Suprapubic skin (tissue), 4 donors: Measurements from ENCODE around the gene PRKCZ. TPM values are rescaled to one million over a fixed set of nuclear protein-coding genes. Genes with fewer than 3 reads are reported as not detected.

Source experiments
- DNase-seq, 2 donors: peaks; one replicate each; pipeline ENCODE4 v3.0.0-alpha.2; 2019; ENCODE audit warnings: low spot score in 2 of 2
- H3K27ac ChIP-seq: fragments of 200-600 bp; sonication (generic); one replicate; pipeline ENCODE4 v1.5.1; 2019
- H3K27me3 ChIP-seq: fragments of 200-600 bp; sonication (generic); one replicate; pipeline ENCODE4 v1.5.1; 2019
- H3K36me3 ChIP-seq: fragments of 200-600 bp; sonication (generic); one replicate; pipeline ENCODE4 v1.5.1; 2019
- H3K4me1 ChIP-seq: fragments of 200-600 bp; sonication (generic); one replicate; pipeline ENCODE4 v1.5.1; 2019
- H3K4me3 ChIP-seq: fragments of 200-600 bp; sonication (generic); one replicate; pipeline ENCODE4 v1.5.1; 2019; ENCODE audit warnings: mild to moderate bottlenecking
- H3K9me3 ChIP-seq: fragments of 200-600 bp; sonication (generic); one replicate; pipeline ENCODE4 v1.5.1; 2019
- EP300 ChIP-seq: sonication (generic); formaldehyde crosslinking; IDR thresholded peaks from one replicate; pipeline ENCODE4 v1.6.1; 2017; ENCODE audit warnings: antibody characterized with exemption
- POLR2A ChIP-seq, 2 donors: fragments of 450-650 bp; IDR thresholded peaks; one replicate each; pipeline ENCODE4 v1.6.1; 2017; ENCODE audit warnings: antibody characterized with exemption in 2 of 2, mild to moderate bottlenecking in 2 of 2, moderate library complexity in 2 of 2
- POLR2AphosphoS5 ChIP-seq, 3 donors: sonication (generic); formaldehyde crosslinking; IDR thresholded peaks; one replicate each; pipeline ENCODE4 v1.6.1; 2017; ENCODE audit warnings: antibody characterized with exemption in 3 of 3
- WGBS: methylation state at CpG from one replicate; pipeline ENCODE4 v1.1.5; 2018; 5-methylcytosine and 5-hydroxymethylcytosine counted together
- total RNA-seq, 4 donors: library from RNA; depleted of rRNA; stranded (reverse); fragments of >200 nt; gene quantifications; one replicate each; pipeline ENCODE4 v1.1.0, GENCODE V29; 2016
- TF ChIP-seq, protein P1 (sequence below), 2 donors: fragments of 200-600 bp in 1 of 2; fragments of 450-650 bp in 1 of 2; sonication (generic) in 1 of 2; IDR thresholded peaks; one replicate each; pipeline ENCODE4 v1.5.1; 2016 to 2019; ENCODE audit warnings: antibody characterized with exemption in 2 of 2, mild to moderate bottlenecking in 1 of 2, moderate library complexity in 1 of 2

Gene PRKCZ
- total RNA-seq, 4 donors from 2014 or later, result 21.7 to 31.5 (median 25.4) TPM

DNA sequence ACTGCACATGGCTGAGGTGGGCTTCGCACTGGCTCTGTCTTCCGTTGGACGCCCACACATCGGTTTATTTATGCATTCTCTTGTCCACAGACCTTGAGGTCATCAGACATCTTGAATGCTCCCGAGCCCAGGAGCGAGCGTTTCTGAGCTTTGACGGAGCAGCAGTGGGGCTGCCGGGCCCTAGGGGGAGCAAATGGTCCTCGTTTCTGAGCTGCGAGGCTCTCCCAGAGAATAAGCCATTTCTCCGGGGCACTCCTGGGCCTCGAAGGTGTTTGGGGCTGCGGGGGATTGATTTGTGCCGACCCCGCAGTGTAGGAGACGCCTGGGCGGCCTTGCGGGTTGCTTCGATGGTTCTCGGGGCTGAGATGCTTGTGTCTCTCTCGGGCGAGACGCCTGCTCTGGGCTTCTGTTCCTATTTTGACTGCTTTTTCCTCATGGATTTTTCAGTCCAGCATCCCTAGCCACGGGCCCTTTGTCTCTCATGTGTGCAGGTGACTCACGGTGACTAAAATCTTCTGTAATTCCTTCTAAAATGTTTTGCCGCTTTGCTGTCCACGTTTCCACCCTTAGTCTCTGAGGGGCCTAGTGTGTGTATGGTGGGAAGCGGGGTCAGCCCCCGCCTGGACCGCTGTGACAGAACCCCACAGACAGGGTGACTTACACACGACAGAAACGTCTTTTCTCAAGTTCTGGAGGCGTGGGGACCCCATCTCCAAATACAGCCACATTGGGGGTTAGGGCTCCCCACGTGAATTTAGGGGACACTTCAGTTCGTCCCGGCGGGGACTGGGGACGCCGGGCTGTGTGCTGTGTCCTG, 82.2 kb downstream of the PRKCZ start:
- Histone ChIP-seq H3K9me3 (no peaks in the 10 kb centered on the region), H3K27me3 (no peaks in the 10 kb centered on the region), H3K4me3 (peak overlapping the region; percentile 49), H3K36me3 (peaks cover 2% of the 10 kb centered on the region), H3K27ac (peak overlapping the region; percentile 86), H3K4me1 (peaks cover 43% of the 10 kb centered on the region)
- peak; percentile 71 to 82 for DNase-seq
- WGBS, result 40% methylated on average over 40 of the region's 40 CpGs
- TF ChIP-seq POLR2A (IDR thresholded peaks at IDR 0.05) (no peak), EP300 (no peak)
- TF ChIP-seq, protein P1, sequence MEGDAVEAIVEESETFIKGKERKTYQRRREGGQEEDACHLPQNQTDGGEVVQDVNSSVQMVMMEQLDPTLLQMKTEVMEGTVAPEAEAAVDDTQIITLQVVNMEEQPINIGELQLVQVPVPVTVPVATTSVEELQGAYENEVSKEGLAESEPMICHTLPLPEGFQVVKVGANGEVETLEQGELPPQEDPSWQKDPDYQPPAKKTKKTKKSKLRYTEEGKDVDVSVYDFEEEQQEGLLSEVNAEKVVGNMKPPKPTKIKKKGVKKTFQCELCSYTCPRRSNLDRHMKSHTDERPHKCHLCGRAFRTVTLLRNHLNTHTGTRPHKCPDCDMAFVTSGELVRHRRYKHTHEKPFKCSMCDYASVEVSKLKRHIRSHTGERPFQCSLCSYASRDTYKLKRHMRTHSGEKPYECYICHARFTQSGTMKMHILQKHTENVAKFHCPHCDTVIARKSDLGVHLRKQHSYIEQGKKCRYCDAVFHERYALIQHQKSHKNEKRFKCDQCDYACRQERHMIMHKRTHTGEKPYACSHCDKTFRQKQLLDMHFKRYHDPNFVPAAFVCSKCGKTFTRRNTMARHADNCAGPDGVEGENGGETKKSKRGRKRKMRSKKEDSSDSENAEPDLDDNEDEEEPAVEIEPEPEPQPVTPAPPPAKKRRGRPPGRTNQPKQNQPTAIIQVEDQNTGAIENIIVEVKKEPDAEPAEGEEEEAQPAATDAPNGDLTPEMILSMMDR (IDR thresholded peaks at IDR 0.05), result peak in 1 of 2 donors; percentile 30

DNA sequence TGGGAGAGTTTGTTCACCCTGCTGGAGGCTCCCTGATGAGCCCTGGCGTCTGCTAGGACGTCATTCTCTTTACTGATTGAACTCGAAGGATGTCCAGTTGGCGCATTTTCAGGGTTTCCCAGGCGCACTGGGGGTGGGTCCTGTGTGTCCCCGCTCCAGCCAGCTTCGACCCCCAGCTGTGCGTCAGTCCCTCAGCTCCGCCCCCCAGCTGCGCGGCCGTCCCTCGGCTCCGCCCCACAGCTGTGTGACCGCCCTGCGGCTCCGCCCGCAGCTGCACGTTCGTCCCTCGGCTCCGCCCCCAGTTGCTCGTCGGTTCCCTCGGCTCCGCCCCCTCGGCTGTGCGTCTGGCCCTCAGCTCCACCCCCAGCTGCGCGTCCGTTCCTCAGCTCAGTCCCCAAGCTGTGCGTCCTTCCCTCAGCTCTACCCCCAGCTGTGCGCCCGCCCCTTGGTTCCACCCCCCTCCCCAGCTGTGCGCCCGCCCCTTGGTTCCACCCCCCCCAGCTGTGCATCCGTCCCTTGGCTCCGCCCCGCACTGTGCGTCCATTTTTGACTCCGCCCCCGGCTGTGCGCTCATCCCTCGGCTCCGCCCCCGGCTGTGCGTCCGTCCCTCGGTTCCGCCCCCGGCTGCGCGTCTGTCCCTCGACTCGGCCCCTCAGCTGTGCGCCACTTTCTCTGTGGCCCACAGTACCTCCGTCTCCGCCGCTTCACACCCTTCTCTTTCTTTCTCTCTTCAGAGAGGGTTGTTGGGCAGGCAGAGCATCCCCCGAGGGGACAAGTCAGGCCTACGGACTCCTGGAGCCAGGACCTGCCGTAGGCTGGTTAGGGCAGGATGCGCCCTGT, 83.0 kb downstream of the PRKCZ start:
- peak; percentile 99 for DNase-seq
- WGBS, result 3% methylated on average over 48 of the region's 63 CpGs
- Histone ChIP-seq H3K4me1 (peaks cover 36% of the 10 kb centered on the region), H3K36me3 (peaks cover 5% of the 10 kb centered on the region), H3K9me3 (no peaks in the 10 kb centered on the region), H3K4me3 (peak overlapping the region; percentile 49), H3K27me3 (no peaks in the 10 kb centered on the region), H3K27ac (peak overlapping the region; percentile 86)
- TF ChIP-seq POLR2A (IDR thresholded peaks at IDR 0.05), result peak in 1 of 2 donors; percentile 75
- TF ChIP-seq, protein P1 (IDR thresholded peaks at IDR 0.05), result no peak

DNA sequence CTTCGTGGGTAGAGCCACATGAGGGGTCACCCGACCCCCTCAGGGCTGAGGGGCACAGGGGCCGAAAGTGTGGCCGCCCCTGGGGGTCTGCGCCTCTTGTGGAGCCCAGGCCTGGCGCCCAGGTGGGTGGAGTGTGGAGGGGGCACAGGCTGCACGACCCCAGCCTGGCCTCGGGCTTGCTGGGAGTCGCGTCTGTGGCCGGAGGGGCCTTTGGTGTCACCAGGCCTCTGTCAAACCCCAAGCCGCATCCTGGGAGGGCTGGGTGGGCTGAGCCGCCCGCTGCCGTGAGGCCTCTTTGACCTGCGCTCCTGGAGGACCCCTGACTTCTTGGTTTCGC, 83.6 kb downstream of the PRKCZ start:
- peaks cover 36% of the 10 kb centered on the region for H3K4me1 ChIP-seq
- H3K27ac ChIP-seq, result peak overlapping the region; percentile 86
- H3K9me3 ChIP-seq, result no peaks in the 10 kb centered on the region
- no peak for DNase-seq
- no peaks in the 10 kb centered on the region for H3K27me3 ChIP-seq
- H3K4me3 ChIP-seq, result peak overlapping the region; percentile 49
- TF ChIP-seq EP300 (no peak), POLR2AphosphoS5 (IDR thresholded peaks at IDR 0.05) (no peak), POLR2A (IDR thresholded peaks at IDR 0.05) (no peak)
- TF ChIP-seq, protein P1 (IDR thresholded peaks at IDR 0.05), result no peak
- WGBS, result 93% methylated on average over 9 of the region's 17 CpGs
- H3K36me3 ChIP-seq, result peaks cover 5% of the 10 kb centered on the region

DNA sequence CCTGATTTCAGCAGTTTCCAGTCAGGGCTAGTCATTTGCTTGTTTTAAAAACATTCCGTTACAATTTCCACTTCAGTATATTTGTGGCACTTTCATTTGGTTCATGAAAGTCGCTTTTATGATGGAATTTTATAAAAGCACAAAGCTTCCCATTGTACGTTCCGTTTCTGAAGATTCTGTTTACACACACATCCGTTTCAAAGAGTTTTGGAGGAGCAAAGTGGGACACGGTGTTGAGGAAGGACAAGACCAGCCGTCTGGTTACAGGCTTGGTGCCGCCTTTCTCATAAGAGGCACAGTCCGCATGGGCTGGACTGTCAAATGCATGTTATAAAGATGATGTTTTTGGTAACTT, 84.0 kb downstream of the PRKCZ start:
- no peak for TF ChIP-seq POLR2AphosphoS5 (IDR thresholded peaks at IDR 0.05)
- TF ChIP-seq, protein P1 (IDR thresholded peaks at IDR 0.05), result no peak
- TF ChIP-seq EP300, result no peak
- TF ChIP-seq POLR2A (IDR thresholded peaks at IDR 0.05), result no peak
- Histone ChIP-seq H3K36me3 (peaks cover 5% of the 10 kb centered on the region), H3K27me3 (no peaks in the 10 kb centered on the region), H3K4me3 (no peak overlapping the region), H3K9me3 (no peaks in the 10 kb centered on the region), H3K4me1 (peaks cover 36% of the 10 kb centered on the region), H3K27ac (peak overlapping the region; percentile 86)
- 80% methylated on average over 9 of the region's 9 CpGs for WGBS
- no peak for DNase-seq
